ENCODE results near the gene TUBG2. TPM values are rescaled to one million over a fixed set of nuclear protein-coding genes. Genes with fewer than 3 reads are reported as not detected.

Gene TUBG2
- total RNA-seq, 1 experiment from 2014 or later, result 26.7 TPM

DNA sequence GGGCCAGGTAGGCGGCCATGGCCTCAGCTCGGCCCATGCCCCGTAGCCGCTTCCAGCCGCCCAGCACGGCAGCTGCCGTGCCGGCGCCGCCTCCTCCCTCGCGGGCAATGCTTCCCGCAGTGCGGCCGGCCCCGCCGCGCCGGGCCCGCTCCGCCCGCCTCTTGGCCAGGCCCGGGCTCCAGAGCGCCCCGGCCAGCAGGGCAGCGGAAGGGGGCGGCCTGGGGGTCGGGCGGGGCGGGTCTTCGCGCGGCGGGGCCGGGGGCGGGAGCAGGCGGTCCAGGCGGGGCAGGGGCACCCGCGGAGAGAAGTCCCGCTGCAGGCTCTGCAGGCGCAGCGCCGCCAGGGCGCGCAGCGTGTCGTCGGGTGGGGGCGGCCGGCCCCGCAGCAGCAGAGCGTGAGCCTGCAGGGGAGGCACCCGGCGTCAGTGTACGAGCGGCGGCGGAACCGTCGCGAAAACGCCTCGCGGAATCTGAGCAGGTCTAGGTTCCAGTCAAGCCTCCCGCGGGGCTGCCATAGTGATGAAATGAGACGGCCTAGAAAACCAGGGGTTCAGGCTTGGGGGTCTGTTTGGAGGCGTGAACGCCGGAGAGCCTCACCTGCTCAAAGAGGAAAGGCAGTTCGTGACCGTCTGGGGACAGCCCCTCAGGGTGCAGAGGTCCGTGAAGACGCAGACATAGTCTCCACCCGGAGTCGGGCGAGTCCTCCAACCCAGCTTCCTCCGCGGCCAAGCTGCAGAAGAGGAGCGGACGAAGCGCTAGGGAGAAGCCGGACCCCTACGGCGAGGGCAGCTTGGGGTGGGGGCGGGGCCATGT, 11.1 kb downstream of the TUBG2 start (continued):
- TF ChIP-seq, protein P1, sequence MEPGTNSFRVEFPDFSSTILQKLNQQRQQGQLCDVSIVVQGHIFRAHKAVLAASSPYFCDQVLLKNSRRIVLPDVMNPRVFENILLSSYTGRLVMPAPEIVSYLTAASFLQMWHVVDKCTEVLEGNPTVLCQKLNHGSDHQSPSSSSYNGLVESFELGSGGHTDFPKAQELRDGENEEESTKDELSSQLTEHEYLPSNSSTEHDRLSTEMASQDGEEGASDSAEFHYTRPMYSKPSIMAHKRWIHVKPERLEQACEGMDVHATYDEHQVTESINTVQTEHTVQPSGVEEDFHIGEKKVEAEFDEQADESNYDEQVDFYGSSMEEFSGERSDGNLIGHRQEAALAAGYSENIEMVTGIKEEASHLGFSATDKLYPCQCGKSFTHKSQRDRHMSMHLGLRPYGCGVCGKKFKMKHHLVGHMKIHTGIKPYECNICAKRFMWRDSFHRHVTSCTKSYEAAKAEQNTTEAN (CRISPR knock-in tag; IDR thresholded peaks at IDR 0.05), result 0 out of 2 replicates have a peak, but pooled peaks have one; percentile 1
- TF ChIP-seq ZNF396 (CRISPR knock-in tag; IDR thresholded peaks at IDR 0.05; ENCODE audit: borderline replicate concordance), result no peak
- TF ChIP-seq NR2C2 (CRISPR knock-in tag; IDR thresholded peaks at IDR 0.05), result no peak
- no peak for TF ChIP-seq CBFB (CRISPR knock-in tag; IDR thresholded peaks at IDR 0.05; ENCODE audit: low read depth)
- no peak; the same call in 1 of the 2 replicates for TF ChIP-seq ARID4B (CRISPR knock-in tag; IDR thresholded peaks at IDR 0.05; ENCODE audit: borderline replicate concordance)

- no peak for TF ChIP-seq ZNF416 (CRISPR knock-in tag; IDR thresholded peaks at IDR 0.05)
- no peak for TF ChIP-seq NFATC4 (CRISPR knock-in tag; IDR thresholded peaks at IDR 0.05)
- TF ChIP-seq ZNF219 (CRISPR knock-in tag; IDR thresholded peaks at IDR 0.05; ENCODE audit: borderline replicate concordance), result no peak
- TF ChIP-seq, protein P2, sequence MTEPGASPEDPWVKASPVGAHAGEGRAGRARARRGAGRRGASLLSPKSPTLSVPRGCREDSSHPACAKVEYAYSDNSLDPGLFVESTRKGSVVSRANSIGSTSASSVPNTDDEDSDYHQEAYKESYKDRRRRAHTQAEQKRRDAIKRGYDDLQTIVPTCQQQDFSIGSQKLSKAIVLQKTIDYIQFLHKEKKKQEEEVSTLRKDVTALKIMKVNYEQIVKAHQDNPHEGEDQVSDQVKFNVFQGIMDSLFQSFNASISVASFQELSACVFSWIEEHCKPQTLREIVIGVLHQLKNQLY (CRISPR knock-in tag; IDR thresholded peaks at IDR 0.05), result no peak
- no peak for TF ChIP-seq ZNF396 (CRISPR knock-in tag; IDR thresholded peaks at IDR 0.05; ENCODE audit: borderline replicate concordance)
- no peak for TF ChIP-seq ZNF232 (CRISPR knock-in tag; IDR thresholded peaks at IDR 0.05)
- no peak for TF ChIP-seq ZNF671 (CRISPR knock-in tag; IDR thresholded peaks at IDR 0.05)
- TF ChIP-seq E2F5 (CRISPR knock-in tag; IDR thresholded peaks at IDR 0.05), result no peak
- TF ChIP-seq SMAD4 (CRISPR knock-in tag; IDR thresholded peaks at IDR 0.05), result no peak
- no peak for TF ChIP-seq SOX15 (CRISPR knock-in tag; IDR thresholded peaks at IDR 0.05)
- no peak for TF ChIP-seq KAT7 (CRISPR knock-in tag; IDR thresholded peaks at IDR 0.05; ENCODE audit: borderline replicate concordance)
- no peak for TF ChIP-seq USF2 (CRISPR knock-in tag; IDR thresholded peaks at IDR 0.05)
- peaks cover 41% of the 10 kb centered on the region for H3K4me1 Mint-ChIP-seq
- H3K9me3 Mint-ChIP-seq, result no peaks in the 10 kb centered on the region
These were observed 11.9 kb downstream of the TUBG2 start for GRCh38 chr17:42670789-42671657.

More at GRCh38 chr17:42670789-42671657, 11.9 kb downstream of the TUBG2 start:
- H3K36me3 Mint-ChIP-seq, result peaks cover 23% of the 10 kb centered on the region
- peak overlapping the region; percentile 68 for H3K4me3 Mint-ChIP-seq
- peak overlapping the region; percentile 39; the same call in 1 of the 2 replicates for H3K27ac Mint-ChIP-seq
- H3K27me3 Mint-ChIP-seq (ENCODE audit: low read depth), result peaks cover 3% of the 10 kb centered on the region
- ATAC-seq, result peak; percentile 13
- ChIA-PET CTCF (interaction anchor here (0.6 to 4.9 kb wide), 12 partner anchors 9 to 153 kb away, joined by 3 to 58 read pairs (median 6); partner anchors contain the start of genes CCR10, CNTNAP1, PSMC3IP and RETREG3), POLR2A (interaction anchor here (0.5 to 3.8 kb wide), 7 partner anchors 8 to 740 kb away, joined by 3 to 13 read pairs (median 4); partner anchors contain the start of genes ODAD4, RETREG3, TUBG1 and TUBG2)
- DNase-seq (ENCODE audit: low spot score), result no peak

All from WTC11 (cell line).